Cardiac fibroblast (primary cell): Measurements from ENCODE around the gene SUPV3L1.

Experiments
- DNase-seq, 2 donors: peaks; one replicate each; pipeline versions ENCODE4 v3.0.0 to v3.0.0-alpha.2; 2010; ENCODE audit warnings: low read depth in 2 of 2
- H3K4me3 ChIP-seq, 2 donors: replicated peaks in 1 of 2; 1 replicate in 1 of 2; 2 replicates in 1 of 2; pipeline ENCODE4 v1.5.1; 2011; ENCODE audit warnings: low read depth in 2 of 2, low read length in 2 of 2, mild to moderate bottlenecking in 2 of 2, moderate library complexity in 1 of 2
- TF ChIP-seq, protein P1 (sequence below): IDR thresholded peaks from one replicate; pipeline ENCODE4 v1.5.1; 2011; ENCODE audit warnings: low read depth, mild to moderate bottlenecking, low read length, inconsistent platforms

SUPV3L1 gene

DNA sequence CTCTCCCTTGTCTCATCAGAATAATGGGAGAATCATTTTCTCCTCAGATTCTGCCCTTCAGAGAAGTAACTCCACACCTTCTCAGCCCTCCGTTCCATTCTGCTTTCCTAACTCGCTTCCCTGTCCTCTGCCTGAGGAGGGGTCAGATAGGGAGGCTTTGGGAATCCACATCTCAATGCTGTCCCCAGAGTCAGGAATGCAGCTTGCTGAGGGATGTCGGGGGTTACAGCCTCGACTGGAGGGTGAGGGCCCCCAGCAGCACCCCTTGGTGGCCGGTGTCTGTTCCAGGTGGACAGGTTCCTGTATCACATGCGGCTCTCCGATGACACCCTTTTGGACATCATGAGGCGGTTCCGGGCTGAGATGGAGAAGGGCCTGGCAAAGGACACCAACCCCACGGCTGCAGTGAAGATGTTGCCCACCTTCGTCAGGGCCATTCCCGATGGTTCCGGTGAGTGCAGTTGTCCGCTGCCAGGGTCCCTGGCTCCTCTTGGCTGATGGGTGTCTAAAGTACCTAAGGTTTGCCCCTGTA lies 47.0 kb downstream of the SUPV3L1 start:
- DNase-seq, result no peak
- TF ChIP-seq, protein P1, sequence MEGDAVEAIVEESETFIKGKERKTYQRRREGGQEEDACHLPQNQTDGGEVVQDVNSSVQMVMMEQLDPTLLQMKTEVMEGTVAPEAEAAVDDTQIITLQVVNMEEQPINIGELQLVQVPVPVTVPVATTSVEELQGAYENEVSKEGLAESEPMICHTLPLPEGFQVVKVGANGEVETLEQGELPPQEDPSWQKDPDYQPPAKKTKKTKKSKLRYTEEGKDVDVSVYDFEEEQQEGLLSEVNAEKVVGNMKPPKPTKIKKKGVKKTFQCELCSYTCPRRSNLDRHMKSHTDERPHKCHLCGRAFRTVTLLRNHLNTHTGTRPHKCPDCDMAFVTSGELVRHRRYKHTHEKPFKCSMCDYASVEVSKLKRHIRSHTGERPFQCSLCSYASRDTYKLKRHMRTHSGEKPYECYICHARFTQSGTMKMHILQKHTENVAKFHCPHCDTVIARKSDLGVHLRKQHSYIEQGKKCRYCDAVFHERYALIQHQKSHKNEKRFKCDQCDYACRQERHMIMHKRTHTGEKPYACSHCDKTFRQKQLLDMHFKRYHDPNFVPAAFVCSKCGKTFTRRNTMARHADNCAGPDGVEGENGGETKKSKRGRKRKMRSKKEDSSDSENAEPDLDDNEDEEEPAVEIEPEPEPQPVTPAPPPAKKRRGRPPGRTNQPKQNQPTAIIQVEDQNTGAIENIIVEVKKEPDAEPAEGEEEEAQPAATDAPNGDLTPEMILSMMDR, result no peak
- H3K4me3 ChIP-seq, result no peak overlapping the region

DNA sequence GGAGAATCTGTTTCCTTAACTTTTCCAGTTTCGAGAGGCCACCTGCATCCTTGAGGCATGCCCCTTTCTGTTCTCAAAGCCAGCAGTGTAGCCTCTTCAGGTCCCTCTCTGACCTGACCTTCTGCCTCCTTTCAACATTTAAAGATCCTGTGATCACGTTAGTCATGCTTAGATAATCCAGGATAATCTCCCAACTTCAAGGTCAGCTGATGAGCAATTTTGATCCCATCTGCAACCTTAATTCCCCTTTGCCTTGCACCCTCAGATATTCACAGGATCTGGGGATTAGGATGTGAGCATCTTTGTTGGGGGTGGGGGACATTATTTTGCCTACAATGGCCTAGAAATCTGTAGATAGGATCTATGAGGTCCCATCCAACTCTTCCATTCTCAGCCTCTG lies 48.1 kb downstream of the SUPV3L1 start:
- DNase-seq, result no peak
- H3K4me3 ChIP-seq, result no peak overlapping the region
- TF ChIP-seq, protein P1, result no peak

DNA sequence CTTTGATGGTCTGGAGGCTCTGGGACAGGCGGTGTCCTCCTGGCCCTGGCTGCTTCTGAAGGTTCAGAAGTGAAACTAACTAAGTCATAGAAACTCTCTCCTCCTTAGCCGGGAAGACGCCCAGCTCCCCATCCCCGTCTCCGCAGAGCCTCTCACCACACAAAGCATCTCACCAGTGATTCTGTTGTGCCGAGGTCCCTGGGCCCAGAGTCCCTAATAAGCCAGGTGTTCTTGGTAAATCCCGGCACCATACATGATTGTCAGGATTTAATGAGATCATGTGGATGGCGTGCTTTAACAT lies 49.5 kb downstream of the SUPV3L1 start:
- TF ChIP-seq, protein P1, result no peak
- DNase-seq, result no peak
- peak overlapping the region in 1 of 2 donors; percentile 9 for H3K4me3 ChIP-seq

DNA sequence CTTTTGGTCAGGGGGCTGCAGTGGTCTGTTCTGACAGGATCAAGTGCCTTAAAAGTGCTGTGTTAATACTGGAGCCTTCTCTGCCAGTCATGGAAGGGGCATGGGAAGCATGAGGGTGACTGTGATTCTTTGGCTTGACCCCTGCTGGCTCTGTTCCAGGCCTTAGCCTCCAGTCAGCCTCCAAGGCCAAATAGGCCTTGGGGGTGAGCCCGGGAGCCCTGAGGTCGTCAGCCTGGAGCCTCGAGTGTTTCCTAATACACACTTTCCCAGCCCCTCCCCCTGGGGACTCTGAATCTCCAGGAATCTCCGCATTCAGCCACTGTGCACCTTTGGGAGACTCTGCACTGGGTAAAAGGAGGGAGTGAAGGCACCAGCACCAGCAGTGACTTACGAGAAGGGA lies 50.1 kb downstream of the SUPV3L1 start:
- no peak overlapping the region for H3K4me3 ChIP-seq
- DNase-seq, result no peak
- TF ChIP-seq, protein P1, result no peak

DNA sequence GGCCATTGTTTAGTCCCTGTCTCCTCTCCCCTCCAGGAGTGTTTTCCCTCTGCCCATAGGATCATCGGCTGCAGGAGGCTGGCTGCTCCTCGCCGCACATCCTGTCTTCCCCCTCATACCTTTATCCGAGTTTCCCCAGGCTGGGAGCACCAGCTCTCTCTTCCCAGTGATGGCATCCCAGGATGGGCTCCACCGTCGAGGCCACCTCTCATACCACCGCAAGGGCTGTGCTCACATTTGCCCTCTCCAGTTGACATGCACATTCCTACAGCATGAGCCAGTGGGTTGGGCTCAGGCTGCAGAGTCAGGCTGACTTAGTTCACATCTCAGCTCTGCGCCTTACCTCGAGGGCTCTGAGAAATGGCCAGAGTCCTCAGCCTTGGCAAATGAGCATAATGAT lies 52.2 kb downstream of the SUPV3L1 start:
- TF ChIP-seq, protein P1, result peak; percentile 17
- DNase-seq, result peak; percentile 72 to 88
- H3K4me3 ChIP-seq, result no peak overlapping the region

DNA sequence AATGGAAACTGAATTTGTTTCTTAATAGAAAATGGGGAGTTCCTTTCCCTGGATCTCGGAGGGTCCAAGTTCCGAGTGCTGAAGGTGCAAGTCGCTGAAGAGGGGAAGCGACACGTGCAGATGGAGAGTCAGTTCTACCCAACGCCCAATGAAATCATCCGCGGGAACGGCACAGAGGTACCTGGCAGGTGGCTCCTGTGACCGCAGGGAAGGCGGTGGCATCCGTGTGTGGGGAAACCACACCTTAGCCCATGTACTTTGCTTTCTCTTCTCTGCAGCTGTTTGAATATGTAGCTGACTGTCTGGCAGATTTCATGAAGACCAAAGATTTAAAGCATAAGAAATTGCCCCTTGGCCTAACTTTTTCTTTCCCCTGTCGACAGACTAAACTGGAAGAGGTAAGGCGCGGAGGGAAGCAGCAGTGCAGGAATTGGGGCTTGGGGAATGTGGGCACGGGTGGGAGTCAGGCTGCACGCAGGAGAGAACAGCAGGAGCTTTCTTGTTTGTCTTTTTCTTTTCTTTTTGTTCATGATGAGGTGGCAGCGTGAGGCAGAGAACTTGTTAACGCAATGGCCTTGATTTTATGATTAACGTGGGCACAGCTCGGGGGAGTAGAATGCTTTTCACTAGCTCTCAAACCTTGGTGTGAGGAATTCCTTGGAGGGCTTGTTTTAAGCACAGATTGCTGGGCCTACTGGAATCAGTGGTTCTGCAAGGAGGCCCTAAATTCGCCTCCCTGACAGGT lies 52.9 kb downstream of the SUPV3L1 start:
- TF ChIP-seq, protein P1, result no peak
- DNase-seq, result no peak
- no peak overlapping the region for H3K4me3 ChIP-seq

DNA sequence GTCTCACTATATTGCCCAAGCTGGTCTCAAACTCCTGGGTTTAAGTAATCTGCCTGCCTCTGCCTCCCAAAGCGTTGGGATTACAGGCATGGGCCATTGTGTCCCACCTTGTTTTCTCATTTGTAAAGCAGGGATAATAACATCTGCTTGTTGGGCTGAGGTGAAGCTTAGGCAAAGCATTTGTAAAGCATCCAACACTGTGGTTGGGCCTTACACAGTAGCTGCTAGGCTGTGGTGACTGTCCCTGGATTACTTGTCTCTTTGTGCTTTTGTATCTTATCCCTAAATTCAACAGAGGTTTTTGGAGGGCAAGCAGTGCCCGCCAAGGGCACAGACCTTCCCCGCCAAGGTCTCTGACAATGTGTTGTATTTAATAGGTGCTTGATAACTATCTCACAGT lies 54.4 kb downstream of the SUPV3L1 start:
- TF ChIP-seq, protein P1, result no peak
- no peak overlapping the region for H3K4me3 ChIP-seq
- DNase-seq, result no peak
